Mucosa of gallbladder (tissue), 1 donor: ENCODE results near the gene KCNJ4. TPM values are rescaled to one million over a fixed set of nuclear protein-coding genes. Genes with fewer than 3 reads are reported as not detected.
"Not testable (repeated sequence)": the region's sequence is repeated elsewhere in the genome, so short reads cannot be mapped to it uniquely, and the experiment has no call there.

Experiments used
- DNase-seq: peaks from one replicate; pipeline ENCODE4 v3.0.0-alpha.2; 2020; ENCODE audit warnings: low spot score
- total RNA-seq: library from RNA; stranded (reverse); gene quantifications from one replicate; pipeline ENCODE4 v1.2.1, GENCODE V29; 2021
- donor health status: DM: no; HTN: no; CAD: no.

The KCNJ4 gene
- total RNA-seq, 1 donor from 2014 or later, result not detected

DNA sequence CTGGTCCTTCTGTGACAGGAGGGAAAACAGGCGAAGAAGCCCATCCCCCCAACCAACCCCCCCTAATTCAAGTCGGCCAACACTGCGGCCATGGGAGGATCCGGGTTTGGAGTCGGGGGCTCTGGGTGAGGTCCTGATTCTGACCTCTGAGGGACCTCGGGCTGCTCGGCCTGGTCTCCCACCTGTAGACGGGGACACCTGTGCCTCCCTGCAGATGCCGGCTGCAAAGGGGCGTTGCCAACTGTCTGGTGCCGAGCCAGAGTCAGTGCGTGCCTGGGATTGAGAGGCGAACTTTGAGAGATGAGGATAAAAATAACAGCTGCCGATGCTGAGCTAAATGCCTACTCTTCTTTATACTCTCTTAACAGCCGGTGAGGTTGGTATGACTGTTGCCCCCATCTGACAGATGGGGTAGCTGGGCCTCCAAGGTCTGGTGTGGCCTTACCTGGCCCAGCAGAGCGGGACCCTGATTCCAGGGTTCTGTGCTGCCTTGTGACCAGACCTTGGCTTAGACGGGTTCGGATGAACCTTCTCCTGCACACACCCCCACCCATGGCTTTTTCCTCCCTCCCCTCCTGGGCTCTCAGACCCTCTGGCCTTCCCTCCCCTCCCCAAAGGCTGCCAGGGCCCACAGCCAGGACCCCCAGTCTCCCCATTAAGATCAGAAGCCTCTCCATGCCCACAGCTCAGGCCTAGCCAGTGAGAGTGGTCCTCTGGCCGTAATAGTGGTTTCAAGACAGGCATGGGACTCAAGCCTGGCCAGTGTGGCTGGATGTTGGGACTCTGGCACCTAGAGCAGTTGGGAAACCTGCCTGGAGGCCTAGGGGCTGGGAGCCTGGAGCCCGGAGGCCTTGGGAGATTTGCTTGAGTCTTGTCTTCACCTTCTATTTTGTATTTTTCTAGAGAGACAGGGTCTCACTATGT lies 41.7 kb downstream of the KCNJ4 start:
- DNase-seq, result no peak

DNA sequence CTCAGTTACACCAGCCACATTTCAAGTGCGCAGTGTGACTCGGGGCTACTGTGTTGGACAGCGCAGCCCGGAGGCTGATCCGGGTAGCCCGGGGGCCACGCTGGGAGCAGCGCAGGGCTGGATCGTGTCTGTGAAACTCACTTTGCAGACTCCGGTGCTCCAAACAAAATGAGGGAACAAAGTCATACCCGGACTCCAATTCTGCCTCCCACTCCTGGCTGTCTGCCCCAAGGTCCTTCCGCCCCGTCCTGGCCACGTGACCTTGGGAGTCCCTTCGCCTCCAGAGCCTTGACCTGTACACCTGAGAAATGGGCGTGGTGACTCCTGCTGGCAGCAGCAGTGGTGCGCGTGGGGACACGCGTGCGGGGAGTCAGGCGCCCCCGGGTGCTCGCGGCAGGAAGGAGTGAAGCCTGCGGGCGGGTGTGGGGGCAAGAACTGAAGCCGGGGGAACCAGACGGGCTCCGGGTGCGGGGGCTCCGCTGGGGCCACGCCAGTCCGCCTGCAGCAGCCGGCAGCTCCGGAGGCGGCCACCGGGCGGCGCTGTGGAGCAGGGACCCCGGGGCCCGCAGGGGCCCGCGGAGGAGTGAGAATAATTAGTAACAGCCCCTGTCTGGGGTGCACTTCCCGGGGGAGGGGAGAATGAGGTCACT lies 42.4 kb downstream of the KCNJ4 start:
- DNase-seq, result no peak

DNA sequence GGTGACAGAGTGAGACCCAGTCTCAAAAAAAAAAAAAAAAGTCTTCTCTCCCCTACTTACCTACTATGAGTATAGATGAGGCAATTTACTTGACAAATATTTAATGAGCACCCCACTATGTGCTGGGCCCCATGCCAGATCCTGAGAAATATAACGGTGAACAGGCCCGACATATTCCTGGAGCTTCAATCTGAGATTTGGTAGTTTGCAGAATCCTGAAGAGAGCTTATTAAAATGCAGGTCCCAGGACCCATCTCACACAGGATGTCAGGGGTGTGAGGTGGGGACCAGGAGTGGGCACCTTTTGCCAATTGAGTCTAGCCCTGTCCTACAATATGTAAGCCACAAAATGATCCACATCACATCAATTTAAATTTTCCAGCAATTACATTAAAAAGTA lies 44.0 kb downstream of the KCNJ4 start:
- DNase-seq, result no peak

- not testable (repeated sequence) for DNase-seq
These were observed 45.1 kb downstream of the KCNJ4 start for GRCh38 chr22:38409916-38410315.

GRCh38 chr22:38406617-38407016 lies 48.4 kb downstream of the KCNJ4 start:
- DNase-seq, result no peak

GRCh38 chr22:38404419-38404818 lies 50.6 kb downstream of the KCNJ4 start:
- no peak for DNase-seq

- DNase-seq, result no peak
These were observed 51.2 kb downstream of the KCNJ4 start for GRCh38 chr22:38403812-38404211.

GRCh38 chr22:38402204-38402603 lies 52.8 kb downstream of the KCNJ4 start:
- DNase-seq, result no peak

DNA sequence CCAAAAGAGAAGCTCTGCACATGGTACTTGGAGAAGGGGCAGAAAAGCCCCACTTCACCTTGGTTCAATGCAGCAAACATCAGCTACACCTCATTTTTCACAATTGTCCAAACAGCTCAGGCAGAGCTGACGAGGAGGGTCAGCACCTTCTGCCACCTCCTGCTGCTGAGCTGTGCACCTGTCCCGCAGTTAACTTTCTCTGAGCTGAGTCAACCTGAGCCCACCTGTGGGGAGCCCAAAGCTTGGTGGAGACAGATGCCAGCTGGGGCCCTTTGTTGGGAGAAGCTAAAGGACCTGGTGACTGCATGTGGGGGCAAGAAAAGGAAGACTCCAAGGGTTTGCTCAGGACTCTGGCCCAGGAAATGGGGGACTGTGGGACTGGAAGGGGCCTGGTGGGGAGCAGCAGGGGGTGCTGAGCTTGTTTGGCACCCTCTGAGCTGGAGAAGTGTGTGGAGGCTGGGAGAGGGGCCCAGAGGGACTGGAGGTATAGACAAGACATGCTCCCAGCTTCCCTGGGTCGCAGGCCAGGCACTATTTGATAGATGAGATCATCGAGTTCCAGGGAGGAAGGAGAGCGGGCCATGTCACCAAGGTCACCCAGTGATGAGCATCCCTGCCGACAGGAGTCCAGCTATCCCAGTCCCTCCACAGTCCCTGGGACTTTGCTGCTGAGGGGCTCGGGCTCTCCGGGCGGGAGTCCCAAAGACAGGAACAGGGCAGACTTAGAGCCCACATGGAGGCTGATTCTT lies 53.5 kb downstream of the KCNJ4 start:
- DNase-seq, result no peak

GRCh38 chr22:38400256-38400655 lies 54.7 kb downstream of the KCNJ4 start:
- not testable (repeated sequence) for DNase-seq

DNA sequence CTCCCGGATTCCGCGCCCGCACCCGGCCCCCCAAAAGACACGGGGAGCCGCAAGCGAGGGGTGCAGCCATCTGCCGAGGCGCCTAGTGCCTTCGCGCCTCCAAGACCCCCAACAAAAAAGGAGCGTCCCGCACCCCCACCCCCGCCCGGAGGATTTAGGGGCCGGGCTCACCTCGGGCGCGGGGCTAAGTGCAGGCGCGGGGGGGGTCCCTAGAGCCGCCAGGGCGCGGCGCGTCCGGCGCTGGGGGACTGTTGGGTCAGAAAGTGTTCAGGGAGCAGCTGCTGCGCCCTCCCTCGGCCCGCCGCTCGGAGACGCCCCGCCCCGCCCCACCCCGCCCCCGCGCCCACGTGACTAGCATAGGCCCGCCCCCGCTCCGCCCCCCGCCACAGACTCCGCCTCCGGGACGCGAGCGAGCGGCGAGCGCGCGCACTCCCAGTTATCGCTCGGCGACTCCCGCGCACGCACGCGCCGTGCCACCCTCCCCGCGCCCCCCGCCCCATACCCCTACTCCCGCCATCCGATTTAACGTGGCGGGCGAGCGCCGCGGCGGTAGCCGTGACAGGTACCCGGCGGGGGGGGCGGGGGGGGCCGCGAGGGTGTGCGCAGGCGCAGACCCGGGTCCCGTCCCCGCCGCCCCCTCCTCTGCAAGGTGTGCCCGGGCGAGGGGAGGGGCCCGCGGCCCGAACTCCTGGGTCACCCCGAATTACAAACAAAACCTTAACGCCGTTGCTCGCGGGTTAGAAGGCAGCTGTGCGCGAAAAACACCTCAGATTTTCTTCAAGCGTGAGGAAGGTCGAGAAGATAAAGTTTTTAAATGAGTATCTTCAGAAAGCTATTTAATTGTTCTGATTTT lies 56.2 kb downstream of the KCNJ4 start:
- peak; percentile 84 for DNase-seq

DNA sequence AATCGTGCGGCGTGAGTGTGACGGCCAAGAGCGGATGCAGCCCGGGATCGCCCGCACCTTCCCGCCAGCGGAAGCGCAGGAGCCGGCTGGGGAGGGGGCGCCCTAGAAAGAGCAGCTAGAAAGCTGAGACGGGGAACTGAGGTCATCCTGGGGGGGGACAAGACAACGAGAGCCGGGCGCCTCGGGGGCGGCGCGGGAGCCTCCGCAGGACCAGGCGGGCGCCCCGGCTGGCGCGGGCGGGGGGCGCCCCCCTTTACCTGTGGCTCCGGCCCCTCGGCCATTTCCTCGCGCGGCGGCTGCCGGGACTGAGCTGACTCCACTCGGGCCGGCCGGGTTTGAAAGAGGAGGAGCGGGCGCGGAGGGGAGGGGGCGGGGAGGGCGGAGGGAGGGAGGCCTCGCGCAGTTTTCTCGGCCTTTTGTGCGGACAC lies 56.8 kb downstream of the KCNJ4 start:
- DNase-seq, result peak; percentile 51

DNA sequence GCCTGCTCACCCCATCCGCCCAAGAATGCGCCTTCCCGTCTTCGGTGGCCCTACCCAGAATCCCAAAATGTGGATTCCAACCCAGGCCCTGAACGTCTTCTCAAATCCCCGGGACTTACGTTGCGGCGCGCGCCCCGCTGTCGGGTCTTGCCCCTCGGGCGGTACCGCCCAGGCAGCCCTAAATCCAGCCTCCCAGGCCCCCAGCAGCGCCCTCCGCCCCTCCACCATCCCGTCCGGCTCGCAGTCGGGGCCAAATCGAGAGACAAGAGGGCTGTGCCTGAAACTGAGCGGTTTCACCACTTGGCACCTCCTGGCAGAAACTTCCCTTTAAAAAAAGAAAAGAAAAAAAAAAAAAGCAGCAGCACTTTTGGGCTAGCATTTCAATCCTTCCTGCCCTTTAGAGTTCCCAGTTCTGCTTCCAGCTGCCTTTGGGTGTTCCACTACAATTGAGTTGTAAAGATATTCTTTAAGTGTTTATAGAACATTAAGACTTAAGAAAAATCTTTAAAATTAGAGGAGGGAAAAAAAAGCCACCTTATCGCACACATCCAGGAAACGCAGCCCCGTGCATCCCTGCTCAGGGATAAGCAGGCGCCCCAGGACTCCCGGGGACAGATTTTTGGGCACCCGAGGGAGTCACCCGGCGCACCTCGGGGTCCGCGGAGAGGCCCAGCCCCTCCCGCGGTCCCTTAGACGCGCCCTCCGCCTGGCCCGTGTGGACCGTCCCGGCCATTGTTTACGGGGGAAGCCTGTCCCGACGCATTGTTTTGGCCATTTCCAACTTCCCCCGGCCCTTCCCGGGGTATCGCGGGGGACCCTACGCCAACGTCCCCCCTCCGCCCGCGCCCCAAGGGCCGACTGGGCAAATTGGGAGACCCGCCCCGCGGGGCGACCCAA lies 57.6 kb downstream of the KCNJ4 start:
- no peak for DNase-seq

DNA sequence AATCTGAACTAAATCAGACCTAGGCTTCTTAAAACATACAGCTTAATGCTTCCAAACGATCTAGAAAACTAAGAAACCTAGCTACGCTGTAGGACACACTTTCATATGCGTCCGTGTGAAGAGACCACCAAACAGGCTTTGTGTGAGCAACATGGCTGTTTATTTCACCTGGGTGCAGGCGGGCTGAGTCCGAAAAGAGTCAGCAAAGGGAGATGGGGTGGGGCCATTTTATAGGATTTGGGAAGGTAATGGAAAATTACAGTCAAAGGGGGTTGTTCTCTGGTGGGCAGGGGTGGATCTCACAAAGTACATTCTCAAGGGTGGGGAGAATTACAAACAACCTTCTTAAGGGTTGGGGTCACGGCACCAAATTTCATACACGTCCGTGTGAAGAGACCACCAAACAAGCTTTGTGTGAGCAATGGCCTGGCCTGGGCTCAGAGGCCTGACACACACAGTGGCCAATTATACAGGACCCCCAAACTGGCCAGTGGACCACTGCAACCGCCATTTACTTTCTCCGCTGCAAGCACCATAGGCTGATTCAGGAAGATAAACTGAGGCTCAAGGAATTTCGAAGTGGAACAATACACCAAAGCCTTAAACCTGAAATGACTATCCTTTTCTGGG lies 58.4 kb downstream of the KCNJ4 start:
- not testable (repeated sequence) for DNase-seq

GRCh38 chr22:38395944-38396343 lies 59.1 kb downstream of the KCNJ4 start:
- DNase-seq, result not testable (repeated sequence)

DNA sequence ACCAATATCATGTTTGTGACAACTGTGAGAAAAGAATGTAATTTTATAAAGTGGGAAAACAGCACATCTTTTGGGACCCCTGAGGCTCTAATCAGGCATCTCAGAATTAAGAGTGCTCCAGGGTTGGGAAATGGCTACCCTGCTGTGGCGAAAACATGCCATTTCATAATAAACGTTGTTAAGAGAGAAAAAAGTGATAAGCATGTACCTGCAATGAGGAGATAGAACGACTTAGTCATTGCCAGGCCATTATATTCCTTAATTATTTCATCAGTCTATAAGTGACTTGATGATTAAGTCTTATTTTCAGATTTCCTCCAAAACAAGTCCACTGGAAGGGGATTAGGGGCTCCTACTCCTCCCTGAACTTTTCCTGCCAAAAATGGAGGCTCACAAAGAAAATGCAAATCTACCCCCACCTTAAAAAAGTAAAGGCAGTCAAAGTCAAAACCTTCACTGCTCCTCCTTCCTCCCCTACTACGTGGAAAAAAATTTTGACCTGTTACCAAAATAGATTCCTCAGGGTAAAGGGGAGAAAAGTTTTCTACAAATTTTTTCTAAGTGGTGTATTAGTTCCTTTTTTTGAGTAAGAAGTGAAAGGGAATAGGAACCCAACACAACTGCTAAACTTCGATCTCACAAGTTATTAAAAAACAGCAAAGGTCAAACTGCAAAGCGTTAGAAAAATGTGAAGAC lies 59.9 kb downstream of the KCNJ4 start:
- DNase-seq, result not testable (repeated sequence)

- DNase-seq, result not testable (repeated sequence)
These were observed 65.6 kb downstream of the KCNJ4 start for GRCh38 chr22:38389428-38389818.

DNA sequence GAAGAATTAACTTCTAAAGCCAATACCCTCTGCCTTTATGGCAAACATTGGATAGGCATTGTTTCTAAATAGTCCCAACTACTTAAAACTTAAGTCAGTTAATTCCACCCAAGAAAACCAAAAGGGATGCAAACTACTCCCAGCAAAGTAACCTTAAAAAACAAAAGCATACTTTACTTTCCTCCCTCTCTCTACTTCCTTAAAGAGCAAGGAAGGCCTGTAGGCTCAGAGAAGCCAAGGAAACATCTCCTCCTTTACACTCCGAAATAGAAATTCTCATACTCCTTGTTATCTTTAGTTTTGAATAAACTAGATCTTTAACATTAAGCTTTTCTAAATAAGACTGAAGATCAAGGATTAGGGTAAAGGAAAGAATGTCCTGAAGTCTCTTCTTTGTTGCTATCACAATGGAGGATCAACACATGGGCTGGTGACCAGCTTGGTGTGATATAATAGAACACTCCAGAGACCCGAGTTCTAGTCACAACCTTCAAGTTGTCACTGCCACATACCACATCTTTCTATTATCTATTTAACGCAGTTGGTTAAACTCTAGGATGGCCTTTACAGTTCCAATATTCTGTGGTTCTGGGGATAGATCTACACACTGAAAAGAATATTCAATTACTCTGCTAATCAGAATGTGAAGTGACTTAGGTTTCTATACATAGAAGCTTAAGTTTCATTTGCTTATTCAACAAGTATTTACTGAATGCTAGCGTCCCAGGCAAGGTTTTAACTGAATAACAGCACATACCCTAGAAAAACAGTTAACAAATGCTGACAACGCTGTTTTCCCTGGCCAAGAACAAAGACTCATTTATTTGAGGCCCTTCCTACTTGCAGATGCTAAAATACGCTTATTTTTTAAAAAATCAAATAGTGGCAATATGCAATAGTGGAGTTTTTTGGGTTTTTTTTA lies 66.2 kb downstream of the KCNJ4 start:
- DNase-seq, result not testable (repeated sequence)
